Smooth muscle cell (in vitro differentiated cells): ENCODE results near the gene PUM2. TPM values are rescaled to one million over a fixed set of nuclear protein-coding genes. Genes with fewer than 3 reads are reported as not detected.
A peak's percentile ranks its signal among the peaks of the same experiment; 100 is the strongest.

Source experiments
- DNase-seq: peaks from one replicate; lab custom pipeline; 2025; ENCODE audit not compliant: unreplicated experiment; lab: John Stamatoyannopoulos, UW
- H2AFZ ChIP-seq: fragments of 200-600 bp; sonication (generic); 2 replicates; pipeline ENCODE4 v1.6.0; 2016; ENCODE audit warnings: antibody characterized with exemption, low read depth, mild to moderate bottlenecking
- H3F3A ChIP-seq: fragments of 200-600 bp; sonication (generic); 2 replicates; pipeline ENCODE4 v1.6.0; 2017; ENCODE audit warnings: antibody characterized with exemption, low read depth
- H3K27ac ChIP-seq: fragments of 200-600 bp; sonication (generic); 2 replicates; pipeline ENCODE4 v1.5.1; 2016; ENCODE audit warnings: low read depth, mild to moderate bottlenecking
- H3K27me3 ChIP-seq: fragments of 200-600 bp; sonication (generic); 2 replicates; pipeline ENCODE4 v1.6.1; 2016; ENCODE audit warnings: low read depth, mild to moderate bottlenecking
- H3K36me3 ChIP-seq: fragments of 200-600 bp; sonication (generic); 2 replicates; pipeline ENCODE4 v1.5.1; 2016; ENCODE audit warnings: low read depth
- H3K4me1 ChIP-seq: fragments of 200-600 bp; sonication (generic); 2 replicates; pipeline ENCODE4 v1.5.1; 2016; ENCODE audit warnings: low read depth
- H3K4me2 ChIP-seq: fragments of 200-600 bp; sonication (generic); 2 replicates; pipeline ENCODE4 v1.6.0; 2016; ENCODE audit warnings: mild to moderate bottlenecking
- H3K4me3 ChIP-seq: fragments of 200-600 bp; sonication (generic); 2 replicates; pipeline ENCODE4 v1.5.1; 2016; ENCODE audit warnings: mild to moderate bottlenecking
- H3K79me2 ChIP-seq: fragments of 200-600 bp; sonication (generic); 2 replicates; pipeline ENCODE4 v1.6.0; 2016; ENCODE audit warnings: low read depth, mild to moderate bottlenecking
- H3K9ac ChIP-seq: fragments of 200-600 bp; sonication (generic); 2 replicates; pipeline ENCODE4 v1.6.0; 2016; ENCODE audit warnings: low read depth
- H3K9me3 ChIP-seq: fragments of 200-600 bp; sonication (generic); replicated peaks from 2 replicates; pipeline ENCODE4 v1.5.1; 2016; ENCODE audit warnings: low read depth
- H4K20me1 ChIP-seq: fragments of 200-600 bp; sonication (generic); 2 replicates; pipeline ENCODE4 v1.6.0; 2016; ENCODE audit warnings: low read depth
- WGBS: methylation state at CpG from one replicate; pipeline ENCODE4 v1.1.7; 2016; ENCODE audit warnings: low lambda C conversion rate; 5-methylcytosine and 5-hydroxymethylcytosine counted together
- polyA plus RNA-seq: library from polyadenylated mRNA; unstranded; fragments of >200 nt; fragmentation: Nextera tagmentation; extraction: Ambion mirVana; gene quantifications from 2 replicates; pipeline ENCODE4 v1.2.1, GENCODE V29; 2016
- total RNA-seq: library from RNA; depleted of rRNA; stranded (reverse); fragments of >200 nt; gene quantifications from 2 replicates; pipeline ENCODE4 v1.2.3, GENCODE V29; 2014
- TF ChIP-seq, protein P1 (sequence below): fragments of 200-600 bp; sonication (generic); IDR thresholded peaks from 2 replicates; pipeline ENCODE4 v1.5.1; 2017; ENCODE audit warnings: borderline replicate concordance, mild to moderate bottlenecking, antibody characterized with exemption; ENCODE audit not compliant: insufficient read depth, poor library complexity, severe bottlenecking

The PUM2 gene
- total and polyA plus RNA-seq, 2 experiments from 2014 or later, result 5.2 to 42.0 TPM

DNA sequence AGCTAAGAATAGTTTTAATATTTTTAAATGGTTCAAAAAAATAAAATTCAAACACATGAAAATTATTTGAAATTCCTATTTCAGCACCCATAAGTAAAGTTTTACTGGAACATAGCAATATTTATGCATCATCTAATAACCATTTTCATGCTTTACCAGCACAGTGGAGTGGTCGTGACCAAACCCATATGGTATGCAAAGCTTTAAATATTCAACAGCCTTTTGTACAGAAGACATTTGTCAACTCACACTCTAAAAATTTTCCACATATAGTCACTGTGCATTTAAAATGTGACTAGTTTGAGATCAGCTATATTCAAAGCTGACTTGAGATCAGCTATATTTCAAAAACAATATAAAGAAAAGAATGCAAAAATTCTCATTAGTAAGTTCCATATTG is 46.2 kb downstream of the PUM2 start:
- Histone ChIP-seq H3F3A (no peaks in the 10 kb centered on the region), H3K36me3 (peaks cover 15% of the 10 kb centered on the region), H3K79me2 (peaks cover 79% of the 10 kb centered on the region), H3K4me3 (no peak overlapping the region), H3K9me3 (no peaks in the 10 kb centered on the region), H3K9ac (no peak overlapping the region), H4K20me1 (peaks cover 97% of the 10 kb centered on the region), H2AFZ (no peak overlapping the region), H3K27me3 (no peaks in the 10 kb centered on the region), H3K27ac (peak overlapping the region; percentile 63), H3K4me2 (peak overlapping the region; percentile 50), H3K4me1 (peaks cover 5% of the 10 kb centered on the region)
- 15% methylated on average over 1 of the region's 1 CpG for WGBS
- TF ChIP-seq, protein P1, sequence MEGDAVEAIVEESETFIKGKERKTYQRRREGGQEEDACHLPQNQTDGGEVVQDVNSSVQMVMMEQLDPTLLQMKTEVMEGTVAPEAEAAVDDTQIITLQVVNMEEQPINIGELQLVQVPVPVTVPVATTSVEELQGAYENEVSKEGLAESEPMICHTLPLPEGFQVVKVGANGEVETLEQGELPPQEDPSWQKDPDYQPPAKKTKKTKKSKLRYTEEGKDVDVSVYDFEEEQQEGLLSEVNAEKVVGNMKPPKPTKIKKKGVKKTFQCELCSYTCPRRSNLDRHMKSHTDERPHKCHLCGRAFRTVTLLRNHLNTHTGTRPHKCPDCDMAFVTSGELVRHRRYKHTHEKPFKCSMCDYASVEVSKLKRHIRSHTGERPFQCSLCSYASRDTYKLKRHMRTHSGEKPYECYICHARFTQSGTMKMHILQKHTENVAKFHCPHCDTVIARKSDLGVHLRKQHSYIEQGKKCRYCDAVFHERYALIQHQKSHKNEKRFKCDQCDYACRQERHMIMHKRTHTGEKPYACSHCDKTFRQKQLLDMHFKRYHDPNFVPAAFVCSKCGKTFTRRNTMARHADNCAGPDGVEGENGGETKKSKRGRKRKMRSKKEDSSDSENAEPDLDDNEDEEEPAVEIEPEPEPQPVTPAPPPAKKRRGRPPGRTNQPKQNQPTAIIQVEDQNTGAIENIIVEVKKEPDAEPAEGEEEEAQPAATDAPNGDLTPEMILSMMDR, result no peak
- no peak for DNase-seq

DNA sequence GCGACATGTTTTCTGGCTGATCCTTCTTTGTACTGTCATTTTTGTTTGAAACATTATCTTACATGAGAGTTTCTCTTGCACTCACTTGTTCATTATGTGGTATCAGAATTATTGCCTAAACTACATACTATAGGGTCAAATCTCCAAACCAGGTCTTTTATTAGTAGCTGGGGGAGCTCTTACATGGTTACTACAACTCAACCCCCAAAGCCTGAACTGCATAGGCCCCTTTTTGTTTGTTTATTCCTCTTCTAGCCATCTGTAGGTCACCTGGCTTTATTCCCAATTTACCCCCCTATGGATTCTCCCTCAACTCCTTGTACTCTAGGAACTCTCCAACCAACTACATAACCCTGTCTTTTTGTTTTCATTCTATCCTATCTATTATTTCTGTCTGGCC is 46.7 kb downstream of the PUM2 start:
- TF ChIP-seq, protein P1, result no peak
- peaks cover 5% of the 10 kb centered on the region for H3K4me1 ChIP-seq
- peaks cover 97% of the 10 kb centered on the region for H4K20me1 ChIP-seq
- peaks cover 15% of the 10 kb centered on the region for H3K36me3 ChIP-seq
- H3K79me2 ChIP-seq, result peaks cover 79% of the 10 kb centered on the region
- no peaks in the 10 kb centered on the region for H3F3A ChIP-seq
- H2AFZ ChIP-seq, result no peak overlapping the region
- peak overlapping the region; percentile 18 for H3K27ac ChIP-seq
- H3K4me2 ChIP-seq, result peak overlapping the region; percentile 50
- no peak overlapping the region for H3K4me3 ChIP-seq
- H3K27me3 ChIP-seq, result no peaks in the 10 kb centered on the region
- no peak for DNase-seq
- no peaks in the 10 kb centered on the region for H3K9me3 ChIP-seq
- no peak overlapping the region for H3K9ac ChIP-seq
- WGBS, result 93% methylated on average over 1 of the region's 1 CpG

DNA sequence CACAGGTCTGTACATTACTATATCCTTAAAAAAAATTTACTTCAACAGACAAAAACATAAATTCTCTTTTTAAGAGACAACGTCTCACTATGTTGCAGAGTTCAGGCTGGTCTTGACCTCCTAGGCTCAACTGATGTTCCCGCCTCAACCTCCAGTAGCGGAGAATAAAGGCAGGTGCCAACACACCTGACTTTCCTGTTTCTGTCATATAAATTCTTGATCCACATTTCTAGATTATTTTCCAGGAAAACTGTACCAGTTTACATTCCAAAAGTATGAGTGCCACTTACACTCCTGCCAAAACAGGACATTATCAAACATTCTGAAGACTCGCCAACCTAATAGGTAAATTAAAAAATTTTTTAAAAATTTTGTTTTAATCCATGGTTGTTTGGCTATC is 48.6 kb downstream of the PUM2 start:
- Histone ChIP-seq H3K4me2 (no peak overlapping the region), H4K20me1 (peaks cover 96% of the 10 kb centered on the region), H3K79me2 (peaks cover 78% of the 10 kb centered on the region), H3K4me3 (no peak overlapping the region), H2AFZ (no peak overlapping the region), H3K27me3 (no peaks in the 10 kb centered on the region), H3K9me3 (no peaks in the 10 kb centered on the region), H3K36me3 (peaks cover 8% of the 10 kb centered on the region), H3F3A (no peaks in the 10 kb centered on the region), H3K4me1 (peaks cover 5% of the 10 kb centered on the region), H3K9ac (no peak overlapping the region), H3K27ac (no peak overlapping the region)
- DNase-seq, result no peak
- 97% methylated on average over 4 of the region's 4 CpGs for WGBS
- TF ChIP-seq, protein P1, result no peak

DNA sequence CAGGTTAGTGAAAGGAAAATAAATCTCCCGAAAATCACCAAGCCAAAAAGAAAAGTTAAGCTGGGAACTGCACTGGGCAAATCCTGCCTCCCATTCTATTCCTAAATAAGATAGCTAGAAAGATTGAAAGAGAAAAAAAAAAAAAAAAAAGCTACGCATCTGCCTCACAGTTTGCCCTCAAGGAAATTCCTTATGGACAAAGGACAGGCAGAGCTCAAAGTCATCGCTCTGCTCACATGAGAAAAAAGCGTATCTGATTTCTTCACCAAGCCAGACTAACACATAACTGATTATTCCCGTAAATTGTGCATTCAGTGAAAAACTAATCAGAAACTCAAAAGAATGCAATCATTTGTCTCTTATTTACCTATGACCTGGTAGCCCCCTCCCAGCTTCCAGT is 50.0 kb downstream of the PUM2 start:
- H3K27me3 ChIP-seq, result no peaks in the 10 kb centered on the region
- H3K27ac ChIP-seq, result peak overlapping the region; percentile 21
- H3F3A ChIP-seq, result no peaks in the 10 kb centered on the region
- peaks cover 5% of the 10 kb centered on the region for H3K4me1 ChIP-seq
- H3K9ac ChIP-seq, result no peak overlapping the region
- WGBS, result 84% methylated on average over 5 of the region's 5 CpGs
- H3K36me3 ChIP-seq, result peaks cover under 1% of the 10 kb centered on the region
- DNase-seq, result no peak
- no peaks in the 10 kb centered on the region for H3K9me3 ChIP-seq
- H2AFZ ChIP-seq, result no peak overlapping the region
- no peak overlapping the region for H3K4me2 ChIP-seq
- TF ChIP-seq, protein P1, result no peak
- H4K20me1 ChIP-seq, result peaks cover 93% of the 10 kb centered on the region
- no peak overlapping the region for H3K4me3 ChIP-seq
- peaks cover 83% of the 10 kb centered on the region for H3K79me2 ChIP-seq
